HEK293 (cell line): ENCODE data around the gene SUSD3.

Experiments
- CTCF ChIA-PET: fragments of 350-600 bp; formaldehyde crosslinking; extraction: SDS; loops from one replicate; lab custom pipeline; 2021; ENCODE audit warnings: antibody characterized with exemption; lab: Yijun Ruan, JAX
- POLR2A ChIA-PET: fragments of 300-600 bp; formaldehyde crosslinking; extraction: SDS; loops from one replicate; lab custom pipeline; 2020; ENCODE audit warnings: antibody characterized with exemption, inconsistent platforms; lab: Yijun Ruan, JAX
- H3K27ac ChIP-seq: fragments of 200-500 bp; sonication (Bioruptor generic); 2 replicates; pipeline ENCODE4 v1.5.1; 2014; ENCODE audit warnings: low read depth, low read length, control low read depth, inconsistent platforms; ENCODE audit errors: extremely low read depth
- H3K36me3 ChIP-seq, 2 experiments: fragments of 200-500 bp in 1 of 2; sonication (Bioruptor generic) in 1 of 2; 1 replicate in 1 of 2; 2 replicates in 1 of 2; pipeline ENCODE4 v1.5.1; 2014 to 2017; ENCODE audit warnings: inconsistent platforms in 2 of 2, low read length in 2 of 2; ENCODE audit not compliant: control insufficient read depth in 2 of 2, insufficient read depth in 1 of 2
- H3K4me1 ChIP-seq: fragments of 200-500 bp; sonication (Bioruptor generic); 2 replicates; pipeline ENCODE4 v1.5.1; 2014; ENCODE audit warnings: mild to moderate bottlenecking, low read length, inconsistent platforms; ENCODE audit not compliant: control insufficient read depth, insufficient read depth
- H3K4me3 ChIP-seq: 2 replicates; pipeline ENCODE4 v1.5.1; 2011; ENCODE audit warnings: low read depth, mild to moderate bottlenecking, control low read depth, low read length, moderate library complexity
- H3K9me3 ChIP-seq: fragments of 200-500 bp; sonication (Bioruptor generic); 2 replicates; pipeline ENCODE4 v1.5.1; 2014; ENCODE audit warnings: low read depth, low read length, inconsistent platforms; ENCODE audit not compliant: control insufficient read depth, insufficient read depth
- GFI1B ChIP-seq: fragments of 450-650 bp; formaldehyde crosslinking; IDR thresholded peaks from 2 replicates; pipeline ENCODE4 v1.5.1; 2016; ENCODE audit warnings: missing biosample characterization, missing genetic modification characterization
- GLIS1 ChIP-seq: fragments of 450-650 bp; formaldehyde crosslinking; IDR thresholded peaks from 2 replicates; pipeline ENCODE4 v1.5.1; 2016; ENCODE audit warnings: missing biosample characterization, missing genetic modification characterization
- PRDM6 ChIP-seq: fragments of 450-650 bp; formaldehyde crosslinking; IDR thresholded peaks from 2 replicates; pipeline ENCODE4 v1.5.1; 2017; ENCODE audit warnings: missing biosample characterization, missing genetic modification characterization
- REPIN1 ChIP-seq: fragments of 450-650 bp; formaldehyde crosslinking; IDR thresholded peaks from 2 replicates; pipeline ENCODE4 v1.5.1; 2017; ENCODE audit warnings: missing biosample characterization, missing genetic modification characterization, low read depth
- SCRT1 ChIP-seq: fragments of 450-650 bp; formaldehyde crosslinking; IDR thresholded peaks from 2 replicates; pipeline ENCODE4 v1.5.1; 2016; ENCODE audit warnings: missing biosample characterization, missing genetic modification characterization, borderline replicate concordance
- WT1 ChIP-seq: fragments of 450-650 bp; formaldehyde crosslinking; IDR thresholded peaks from 2 replicates; pipeline ENCODE4 v1.5.1; 2016; ENCODE audit warnings: missing biosample characterization, missing genetic modification characterization
- ZBTB7A ChIP-seq: fragments of 450-650 bp; formaldehyde crosslinking; IDR thresholded peaks from 2 replicates; pipeline ENCODE4 v1.5.1; 2016; ENCODE audit warnings: low read depth, missing biosample characterization, missing genetic modification characterization
- ZFP37 ChIP-seq: fragments of 450-650 bp; formaldehyde crosslinking; IDR thresholded peaks from 2 replicates; pipeline ENCODE4 v1.5.1; 2016; ENCODE audit warnings: missing biosample characterization, missing genetic modification characterization
- ZNF174 ChIP-seq: fragments of 450-650 bp; formaldehyde crosslinking; IDR thresholded peaks from 2 replicates; pipeline ENCODE4 v1.5.0; 2017; ENCODE audit warnings: missing biosample characterization, mild to moderate bottlenecking, missing genetic modification characterization
- ZNF175 ChIP-seq: fragments of 450-650 bp; formaldehyde crosslinking; IDR thresholded peaks from 2 replicates; pipeline ENCODE4 v1.5.1; 2016; ENCODE audit warnings: missing biosample characterization, missing genetic modification characterization
- ZNF211 ChIP-seq: fragments of 450-650 bp; formaldehyde crosslinking; IDR thresholded peaks from 2 replicates; pipeline ENCODE4 v1.5.1; 2016; ENCODE audit warnings: low read depth, missing biosample characterization, missing genetic modification characterization
- ZNF23 ChIP-seq: fragments of 450-650 bp; formaldehyde crosslinking; IDR thresholded peaks from 2 replicates; pipeline ENCODE4 v1.5.1; 2016; ENCODE audit warnings: missing biosample characterization, missing genetic modification characterization, borderline replicate concordance
- ZNF26 ChIP-seq: fragments of 450-650 bp; formaldehyde crosslinking; IDR thresholded peaks from 2 replicates; pipeline ENCODE4 v1.5.1; 2016; ENCODE audit warnings: missing biosample characterization, missing genetic modification characterization
- ZNF366 ChIP-seq: fragments of 450-650 bp; formaldehyde crosslinking; conservative IDR thresholded peaks from 2 replicates; pipeline ENCODE4 v1.5.1; 2016; ENCODE audit warnings: missing biosample characterization, missing genetic modification characterization
- ZNF404 ChIP-seq: fragments of 450-650 bp; formaldehyde crosslinking; IDR thresholded peaks from 2 replicates; pipeline ENCODE4 v1.5.1; 2017; ENCODE audit warnings: missing biosample characterization, missing genetic modification characterization
- ZNF423 ChIP-seq: fragments of 450-650 bp; formaldehyde crosslinking; IDR thresholded peaks from 2 replicates; pipeline ENCODE4 v1.5.1; 2016; ENCODE audit warnings: missing biosample characterization, missing genetic modification characterization
- ZNF501 ChIP-seq: fragments of 450-650 bp; formaldehyde crosslinking; IDR thresholded peaks from 2 replicates; pipeline ENCODE4 v1.5.1; 2016; ENCODE audit warnings: missing biosample characterization, missing genetic modification characterization
- ZNF518A ChIP-seq: fragments of 450-650 bp; formaldehyde crosslinking; conservative IDR thresholded peaks from 2 replicates; pipeline ENCODE4 v1.5.1; 2016; ENCODE audit warnings: low read depth, missing biosample characterization, missing genetic modification characterization
- ZNF623 ChIP-seq: fragments of 450-650 bp; formaldehyde crosslinking; IDR thresholded peaks from 2 replicates; pipeline ENCODE4 v1.5.1; 2016; ENCODE audit warnings: missing biosample characterization, missing genetic modification characterization
- ZNF626 ChIP-seq: fragments of 450-650 bp; sonication (Bioruptor Pico); formaldehyde crosslinking; IDR thresholded peaks from 2 replicates; pipeline ENCODE4 v1.5.1; 2018; ENCODE audit warnings: missing biosample characterization, missing genetic modification characterization, inconsistent platforms
- ZNF776 ChIP-seq: fragments of 450-650 bp; formaldehyde crosslinking; IDR thresholded peaks from 2 replicates; pipeline ENCODE4 v1.5.0; 2017; ENCODE audit warnings: missing biosample characterization, missing genetic modification characterization, borderline replicate concordance
- ZNF843 ChIP-seq: fragments of 450-650 bp; formaldehyde crosslinking; IDR thresholded peaks from 2 replicates; pipeline ENCODE4 v1.5.1; 2016; ENCODE audit warnings: missing biosample characterization, missing genetic modification characterization
- ZSCAN16 ChIP-seq: fragments of 450-650 bp; formaldehyde crosslinking; IDR thresholded peaks from 2 replicates; pipeline ENCODE4 v1.5.1; 2016; ENCODE audit warnings: missing biosample characterization, missing genetic modification characterization
- ZSCAN4 ChIP-seq: fragments of 450-650 bp; formaldehyde crosslinking; IDR thresholded peaks from 2 replicates; pipeline ENCODE4 v1.5.1; 2017; ENCODE audit warnings: missing biosample characterization, missing genetic modification characterization
- ZXDB ChIP-seq: fragments of 450-650 bp; formaldehyde crosslinking; IDR thresholded peaks from 2 replicates; pipeline ENCODE4 v1.5.1; 2016; ENCODE audit warnings: missing biosample characterization, missing genetic modification characterization

The SUSD3 gene

GRCh38 chr9:93024646-93024910 is 33.9 kb upstream of the SUSD3 start:
- Histone ChIP-seq H3K4me1 (no peaks in the 10 kb centered on the region), H3K4me3 (no peak overlapping the region), H3K9me3 (no peaks in the 10 kb centered on the region), H3K36me3 (no peaks in the 10 kb centered on the region), H3K27ac (no peak overlapping the region)
- TF ChIP-seq ZSCAN4 (no peak), ZNF501 (no peak), ZNF776 (no peak), ZNF175 (tag by site-specific recombination) (no peak), ZSCAN16 (no peak), ZNF623 (no peak), ZNF626 (tag by site-specific recombination) (no peak), ZNF423 (tag by site-specific recombination) (no peak), GFI1B (no peak), ZNF23 (tag by site-specific recombination) (no peak)
- ChIA-PET CTCF (no interaction called here), POLR2A (no interaction called here)

- ChIA-PET POLR2A (interaction anchor here (0.6 kb wide), 1 partner anchor 1366 kb away, joined by 3 read pairs; no protein-coding TSS in a partner anchor), CTCF (interaction anchor here (1.4 kb wide), 1 partner anchor 22 kb away, joined by 3 read pairs; no protein-coding TSS in a partner anchor)
Observed at GRCh38 chr9:93024986-93025630, 33.4 kb upstream of the SUSD3 start.

More at GRCh38 chr9:93024986-93025630, 33.4 kb upstream of the SUSD3 start:
- Histone ChIP-seq H3K36me3 (no peaks in the 10 kb centered on the region), H3K9me3 (no peaks in the 10 kb centered on the region), H3K4me1 (no peaks in the 10 kb centered on the region), H3K27ac (no peak overlapping the region)
- no peak for TF ChIP-seq WT1 (tag by site-specific recombination)
- TF ChIP-seq PRDM6 (tag by site-specific recombination): no peak
- TF ChIP-seq ZNF211: no peak
- TF ChIP-seq ZXDB: no peak
- no peak for TF ChIP-seq ZNF518A (tag by site-specific recombination)
- no peak for TF ChIP-seq ZNF366
- no peak for TF ChIP-seq ZNF404 (tag by site-specific recombination)
- TF ChIP-seq ZFP37 (tag by site-specific recombination): no peak
- no peak for TF ChIP-seq SCRT1
- no peak for TF ChIP-seq GLIS1 (tag by site-specific recombination)
- TF ChIP-seq REPIN1 (tag by site-specific recombination): no peak
- no peak for TF ChIP-seq ZBTB7A (tag by site-specific recombination)
- no peak for TF ChIP-seq ZNF843
- no peak for TF ChIP-seq ZNF174 (tag by site-specific recombination)
- TF ChIP-seq ZNF26 (tag by site-specific recombination): no peak
- TF ChIP-seq, all 188 proteins: peak for 0
- no peak overlapping the region for H3K4me3 ChIP-seq
